GM21528 (cell line): ENCODE results near the gene SPACA6.
"Not testable (repeated sequence)": the region's sequence is repeated elsewhere in the genome, so short reads cannot be mapped to it uniquely, and the experiment has no call there.

ENCODE experiments used
- ATAC-seq: cut with Tn5 transposase; IDR thresholded peaks from one replicate; pipeline ENCODE4 v1.9.1; 2021; ENCODE audit warnings: mild to moderate bottlenecking, moderate library complexity; ENCODE audit not compliant: unreplicated experiment, low FRiP score

SPACA6 gene

GRCh38 chr19:51693260-51693659 is at the start of gene SPACA6:
Gene SPACA6, plus strand, starts transcription at chr19:51693330. Its CDS starts 197 bp downstream, at chr19:51693527.
- ATAC-seq: no peak

DNA sequence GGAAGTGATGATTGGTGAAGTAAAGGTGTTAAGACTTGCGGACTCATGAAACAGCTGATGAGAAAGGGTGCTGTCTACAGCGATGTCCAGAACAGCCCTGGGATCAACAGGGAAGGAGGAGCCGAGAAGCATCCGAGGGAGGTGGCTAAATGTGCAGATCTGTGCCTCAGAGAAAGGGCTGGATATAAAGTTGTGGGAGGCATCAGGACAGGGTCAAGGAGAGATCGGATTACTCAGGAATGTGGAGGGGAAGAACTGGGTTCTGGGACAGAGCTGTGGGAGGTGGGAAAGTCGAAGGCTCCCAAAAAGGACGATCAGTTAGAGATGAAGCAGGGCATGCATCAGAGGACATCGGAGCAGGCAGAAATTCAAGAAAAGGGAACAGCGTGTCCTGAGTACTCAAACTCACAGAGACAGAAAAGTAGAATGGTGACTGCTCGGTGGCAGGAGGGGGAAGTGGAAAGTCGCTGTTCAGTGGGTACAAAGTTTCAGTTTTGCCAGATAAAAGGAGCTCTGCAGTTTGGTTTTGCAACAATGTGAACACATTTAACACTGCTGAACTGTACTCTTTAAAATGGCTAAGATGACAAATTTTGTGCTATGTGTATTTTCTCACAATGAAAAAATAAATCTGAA is 48.4 kb upstream of the SPACA6 start:
- ATAC-seq: no peak

GRCh38 chr19:51646730-51647129 is 46.4 kb upstream of the SPACA6 start, which contains the start of gene SIGLEC14:
Gene SIGLEC14, minus strand, starts transcription at chr19:51646825. Its CDS starts 66 bp downstream, at chr19:51646759.
- not testable (repeated sequence) for ATAC-seq

DNA sequence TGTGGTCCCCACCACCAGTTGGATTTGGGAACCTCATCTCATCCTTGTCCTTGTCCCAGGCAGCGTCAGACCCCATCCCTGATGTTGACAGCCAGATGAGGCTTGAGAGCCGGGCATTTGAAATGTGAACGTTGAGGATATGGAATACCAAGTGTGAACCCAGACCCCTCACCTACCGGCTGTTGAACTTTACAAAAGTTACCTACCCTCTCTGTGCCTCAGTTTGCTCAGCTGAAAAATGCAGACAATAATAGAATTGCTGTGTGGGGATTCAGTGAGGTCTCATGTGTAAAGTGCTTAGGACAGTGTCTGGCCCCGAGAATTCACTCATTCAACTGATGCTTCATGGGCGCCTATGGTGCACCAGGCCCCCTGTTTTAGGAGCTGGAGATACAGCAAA is 45.8 kb upstream of the SPACA6 start:
- ATAC-seq: no peak

DNA sequence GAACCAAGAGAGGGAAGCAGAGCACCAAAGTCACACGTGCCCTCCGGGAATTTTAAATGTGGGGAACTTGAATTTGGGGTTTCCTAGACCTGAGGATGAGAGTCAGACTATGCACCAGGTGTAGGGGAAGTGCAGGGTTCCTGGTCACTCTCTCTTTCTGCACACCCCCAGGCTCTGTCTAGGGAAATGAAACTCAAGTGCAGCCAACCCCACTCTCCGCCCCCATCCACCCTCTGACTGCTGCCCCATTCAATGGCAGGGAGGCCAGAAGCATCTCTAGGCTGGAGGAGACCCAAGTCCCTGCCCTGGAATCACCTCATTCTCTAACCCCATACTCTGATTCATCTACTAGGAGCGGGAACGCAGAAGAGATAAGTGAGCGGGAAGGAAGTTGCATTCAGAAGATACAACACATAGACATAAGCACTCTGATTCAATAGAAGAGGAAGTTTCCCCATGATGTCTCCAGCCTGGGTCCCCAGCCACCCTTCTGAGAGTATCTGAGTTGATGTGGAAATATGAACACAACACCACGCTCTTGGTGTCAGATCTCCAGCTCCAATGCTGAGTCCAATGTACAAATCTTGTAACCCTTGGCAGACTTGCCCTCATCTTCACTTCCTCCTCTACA is 41.8 kb upstream of the SPACA6 start:
- ATAC-seq: no peak

- no peak for ATAC-seq
Measured at GRCh38 chr19:51652266-51652665, 40.9 kb upstream of the SPACA6 start.

- ATAC-seq: no peak
Measured at GRCh38 chr19:51653162-51653561, 40.0 kb upstream of the SPACA6 start.

DNA sequence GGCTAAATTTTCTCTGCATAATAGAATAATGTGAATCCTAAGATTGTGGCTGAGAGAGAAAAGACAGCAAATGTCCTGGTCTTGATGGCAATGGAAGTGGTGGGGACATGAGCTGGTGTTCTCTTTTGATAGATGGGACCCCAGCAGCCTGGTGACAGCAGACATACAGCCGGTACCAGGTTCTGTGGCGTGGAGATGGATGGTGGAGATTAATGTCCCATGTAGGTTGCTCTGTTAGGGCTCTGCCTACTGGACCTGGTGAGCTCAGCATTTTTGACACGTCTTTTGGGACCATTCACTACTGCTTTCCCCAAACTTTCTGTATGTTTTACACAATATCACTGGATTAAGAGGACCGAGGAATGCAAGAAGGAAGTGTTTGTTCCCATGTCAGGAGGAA is 38.3 kb upstream of the SPACA6 start:
- no peak for ATAC-seq

GRCh38 chr19:51660975-51661600 is 32.0 kb upstream of the SPACA6 start:
- no peak for ATAC-seq

DNA sequence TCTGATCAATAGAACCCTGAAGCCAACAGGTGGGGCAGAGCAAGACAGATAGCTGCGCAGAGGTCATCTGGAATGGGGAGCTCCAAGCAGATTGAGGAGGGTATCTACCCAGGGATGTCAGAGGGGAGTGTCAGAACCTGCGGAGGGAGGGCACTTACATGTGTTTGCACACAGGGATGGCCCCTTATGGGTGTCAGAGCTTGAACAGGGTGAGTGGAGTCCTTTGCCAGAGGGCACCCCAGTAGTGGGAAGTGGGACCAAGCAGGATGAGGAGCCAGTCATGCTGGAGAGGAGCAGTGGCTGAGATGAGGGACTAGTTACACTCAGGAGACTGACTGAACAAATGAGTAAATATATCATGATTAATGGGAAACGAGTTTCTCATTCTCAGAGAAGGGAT is 29.5 kb upstream of the SPACA6 start:
- no peak for ATAC-seq

DNA sequence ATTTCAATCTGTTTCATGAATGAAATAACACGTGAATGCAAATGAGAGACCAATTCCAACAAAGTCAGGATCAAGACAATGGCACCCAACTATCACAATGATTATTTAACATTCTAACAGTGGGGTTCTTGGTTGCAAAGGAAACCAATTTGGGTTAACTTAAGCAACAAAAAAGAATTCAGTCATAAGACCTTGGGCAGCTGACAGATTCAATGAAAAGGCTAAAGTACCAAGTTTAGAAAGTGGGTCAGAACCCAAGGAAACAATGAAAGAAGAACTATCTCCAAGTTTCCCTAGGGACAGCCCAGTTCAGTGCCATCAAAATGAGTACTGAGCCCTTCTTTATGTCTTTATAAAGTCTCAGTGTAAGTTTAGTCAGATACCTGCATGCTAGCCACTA is 29.0 kb upstream of the SPACA6 start:
- no peak for ATAC-seq

- ATAC-seq: no peak
Measured at GRCh38 chr19:51664997-51665396, 28.1 kb upstream of the SPACA6 start.

DNA sequence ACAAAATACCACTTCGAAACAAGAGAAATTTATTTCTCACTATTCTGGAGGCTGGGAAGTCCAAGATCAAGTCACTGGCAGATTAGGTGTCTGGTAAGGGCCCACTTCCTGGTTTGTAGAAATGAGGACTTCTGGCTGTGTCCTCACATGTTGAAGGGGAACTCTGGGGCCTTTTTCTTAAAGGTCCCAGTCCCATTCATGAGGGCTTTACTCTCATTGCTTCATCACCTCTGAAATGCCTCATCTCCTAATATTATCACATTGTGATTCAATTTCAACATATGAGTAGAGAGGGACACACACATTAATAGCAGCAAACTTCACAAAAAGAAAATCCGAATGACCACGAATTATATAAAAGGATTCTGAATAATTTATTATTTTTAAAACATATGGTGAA is 24.9 kb upstream of the SPACA6 start:
- no peak for ATAC-seq

GRCh38 chr19:51675911-51676565 is 17.1 kb upstream of the SPACA6 start:
- not testable (repeated sequence) for ATAC-seq

DNA sequence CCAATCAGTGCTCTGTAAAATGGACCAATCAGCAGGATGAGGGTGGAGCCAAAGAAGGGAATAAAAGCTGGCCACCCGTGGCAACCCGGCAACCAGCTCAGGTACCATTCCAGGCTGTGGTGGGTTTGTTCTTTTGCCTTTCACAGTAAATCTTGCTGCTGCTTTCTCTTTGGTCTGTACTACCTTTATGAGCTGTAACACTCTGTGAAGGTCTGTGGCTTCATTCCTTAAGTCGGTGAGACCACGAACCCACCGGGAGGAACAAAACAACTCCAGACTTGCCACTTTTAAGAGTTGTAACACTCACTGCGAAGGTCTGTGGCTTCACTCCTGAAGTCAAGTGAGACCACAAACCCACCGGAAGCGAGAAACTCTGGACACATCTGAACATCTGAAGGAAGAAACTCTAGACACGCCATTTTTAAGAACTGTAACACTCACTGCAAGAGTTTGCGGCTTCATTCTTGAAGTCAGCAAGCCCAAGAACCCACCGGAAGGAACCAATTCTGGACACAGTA is 16.5 kb upstream of the SPACA6 start:
- no peak for ATAC-seq

- no peak for ATAC-seq
Measured at GRCh38 chr19:51680474-51680873, 12.7 kb upstream of the SPACA6 start.

DNA sequence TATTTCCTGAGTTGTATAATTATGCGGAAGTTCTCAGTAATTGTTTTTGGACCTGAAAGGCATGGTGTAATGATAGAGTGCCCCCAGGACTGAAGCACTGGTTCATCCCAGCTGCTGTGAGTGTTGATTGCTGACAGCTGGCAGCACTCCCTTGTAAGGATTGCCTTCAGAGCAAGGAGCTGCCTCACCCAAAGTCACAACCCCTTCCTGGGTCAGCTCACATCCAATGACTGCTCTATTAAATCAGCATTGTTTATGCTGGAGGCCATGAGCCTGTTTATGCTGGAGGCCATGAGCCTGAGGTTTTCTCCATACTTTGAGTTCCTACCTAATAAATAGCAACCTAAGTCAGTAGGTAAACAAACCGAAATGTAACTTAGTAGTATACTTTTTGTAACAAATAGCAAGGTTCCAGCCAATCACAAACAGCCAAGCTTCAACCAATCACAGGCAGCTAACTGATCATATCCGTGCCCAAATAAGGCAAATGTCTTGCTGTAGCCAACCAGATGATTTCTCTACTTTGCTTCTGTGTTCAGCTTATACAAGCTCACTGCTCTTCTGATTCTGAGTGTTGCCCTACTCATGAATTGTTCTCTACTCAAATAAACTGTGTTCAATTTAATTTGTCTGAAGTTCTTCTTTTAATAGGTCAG is 11.7 kb upstream of the SPACA6 start:
- ATAC-seq: no peak

DNA sequence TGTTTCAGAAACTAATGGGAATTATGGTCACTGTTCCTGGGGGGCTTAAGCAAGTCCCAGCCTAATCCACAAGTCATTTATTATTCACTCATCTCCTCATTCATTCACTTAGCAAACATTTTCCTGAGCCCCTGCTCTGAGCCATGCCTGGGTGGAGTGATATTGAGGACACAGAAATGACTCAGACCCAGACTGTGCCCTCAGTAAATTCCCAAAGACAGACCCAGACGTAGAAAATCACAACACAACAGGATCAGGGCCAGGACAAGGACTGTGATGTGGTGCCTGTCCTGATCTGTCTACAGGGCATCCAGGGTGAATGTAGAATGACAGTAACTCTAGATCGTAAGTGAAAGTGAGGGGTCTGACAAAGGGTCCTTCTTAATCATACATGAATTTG is 7.0 kb upstream of the SPACA6 start:
- no peak for ATAC-seq

GRCh38 chr19:51687791-51688670 is 5.1 kb upstream of the SPACA6 start:
- ATAC-seq: no peak
